Measurements from ENCODE around the gene USP36.
"Not testable (repeated sequence)": the region's sequence is repeated elsewhere in the genome, so short reads cannot be mapped to it uniquely, and the experiment has no call there.

Gene USP36

DNA sequence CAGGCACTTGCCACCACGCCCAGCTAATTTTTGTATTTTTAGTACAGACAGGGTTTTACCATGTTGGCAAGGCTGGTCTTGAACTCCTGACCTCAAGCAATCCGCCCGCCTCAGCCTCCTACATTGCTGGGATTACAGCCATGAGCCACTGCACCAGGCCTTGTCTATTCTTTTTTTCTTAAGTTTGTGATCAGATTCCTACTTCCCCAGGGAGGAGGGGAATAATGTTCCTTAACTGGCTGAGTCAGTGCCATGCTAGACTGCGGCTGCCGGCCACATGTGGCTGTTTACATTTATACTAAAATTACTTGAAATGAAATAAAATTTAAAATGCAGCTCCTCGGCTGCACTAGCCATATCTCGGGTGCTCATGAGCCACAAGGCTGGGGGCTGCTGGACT is 27.8 kb upstream of the USP36 start:
- H3K9me3 ChIP-seq: no peaks in the 10 kb centered on the region
- no peak for DNase-seq
- no peak overlapping the region for H3K4me3 ChIP-seq
- peak overlapping the region; percentile 43 to 54 for H3K27ac ChIP-seq
- peaks cover 36 to 65% (median 59%) of the 10 kb centered on the region in 3 donors for H3K36me3 ChIP-seq
- H3K27me3 ChIP-seq: no peaks in the 10 kb centered on the region
- intact Hi-C loops (cut with DNase I; ENCODE audit: low total_unique reads): loop anchor here (2.0 kb wide), 1 partner anchor 102 kb away; no protein-coding TSS in a partner anchor
- TF ChIP-seq, protein P1, sequence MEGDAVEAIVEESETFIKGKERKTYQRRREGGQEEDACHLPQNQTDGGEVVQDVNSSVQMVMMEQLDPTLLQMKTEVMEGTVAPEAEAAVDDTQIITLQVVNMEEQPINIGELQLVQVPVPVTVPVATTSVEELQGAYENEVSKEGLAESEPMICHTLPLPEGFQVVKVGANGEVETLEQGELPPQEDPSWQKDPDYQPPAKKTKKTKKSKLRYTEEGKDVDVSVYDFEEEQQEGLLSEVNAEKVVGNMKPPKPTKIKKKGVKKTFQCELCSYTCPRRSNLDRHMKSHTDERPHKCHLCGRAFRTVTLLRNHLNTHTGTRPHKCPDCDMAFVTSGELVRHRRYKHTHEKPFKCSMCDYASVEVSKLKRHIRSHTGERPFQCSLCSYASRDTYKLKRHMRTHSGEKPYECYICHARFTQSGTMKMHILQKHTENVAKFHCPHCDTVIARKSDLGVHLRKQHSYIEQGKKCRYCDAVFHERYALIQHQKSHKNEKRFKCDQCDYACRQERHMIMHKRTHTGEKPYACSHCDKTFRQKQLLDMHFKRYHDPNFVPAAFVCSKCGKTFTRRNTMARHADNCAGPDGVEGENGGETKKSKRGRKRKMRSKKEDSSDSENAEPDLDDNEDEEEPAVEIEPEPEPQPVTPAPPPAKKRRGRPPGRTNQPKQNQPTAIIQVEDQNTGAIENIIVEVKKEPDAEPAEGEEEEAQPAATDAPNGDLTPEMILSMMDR (IDR thresholded peaks at IDR 0.05): no peak
- peaks cover 0 to 56% (median 18%) of the 10 kb centered on the region in 4 donors for H3K4me1 ChIP-seq

DNA sequence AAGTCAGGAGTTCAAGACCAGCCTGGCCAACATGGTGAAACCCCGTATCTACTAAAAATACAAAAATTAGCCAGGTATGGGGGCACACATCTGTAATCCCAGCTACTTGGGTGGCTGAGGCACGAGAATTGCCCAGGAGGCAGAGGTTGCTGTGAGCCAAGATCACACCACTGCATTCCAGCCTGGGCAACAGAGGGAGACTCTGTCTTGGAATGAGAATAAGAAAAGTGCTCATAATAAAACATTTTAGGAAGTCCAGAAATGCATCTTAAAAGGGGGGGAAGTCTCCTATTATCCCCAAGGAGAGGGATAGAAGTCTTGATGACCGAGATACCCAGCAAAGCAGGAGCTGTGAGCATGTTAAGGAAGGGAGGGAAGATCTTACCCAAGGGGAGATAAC is 26.4 kb upstream of the USP36 start:
- H3K9me3 ChIP-seq; H3K27me3 ChIP-seq; intact Hi-C loops (cut with DNase I; ENCODE audit: low total_unique reads); DNase-seq; H3K4me3 ChIP-seq: not testable (repeated sequence)
- Histone ChIP-seq H3K36me3 (peaks cover 28 to 51% (median 48%) of the 10 kb centered on the region in 3 donors), H3K4me1 (peaks cover 0 to 65% (median 22%) of the 10 kb centered on the region in 4 donors), H3K27ac (peak overlapping the region; percentile 33 to 53)

DNA sequence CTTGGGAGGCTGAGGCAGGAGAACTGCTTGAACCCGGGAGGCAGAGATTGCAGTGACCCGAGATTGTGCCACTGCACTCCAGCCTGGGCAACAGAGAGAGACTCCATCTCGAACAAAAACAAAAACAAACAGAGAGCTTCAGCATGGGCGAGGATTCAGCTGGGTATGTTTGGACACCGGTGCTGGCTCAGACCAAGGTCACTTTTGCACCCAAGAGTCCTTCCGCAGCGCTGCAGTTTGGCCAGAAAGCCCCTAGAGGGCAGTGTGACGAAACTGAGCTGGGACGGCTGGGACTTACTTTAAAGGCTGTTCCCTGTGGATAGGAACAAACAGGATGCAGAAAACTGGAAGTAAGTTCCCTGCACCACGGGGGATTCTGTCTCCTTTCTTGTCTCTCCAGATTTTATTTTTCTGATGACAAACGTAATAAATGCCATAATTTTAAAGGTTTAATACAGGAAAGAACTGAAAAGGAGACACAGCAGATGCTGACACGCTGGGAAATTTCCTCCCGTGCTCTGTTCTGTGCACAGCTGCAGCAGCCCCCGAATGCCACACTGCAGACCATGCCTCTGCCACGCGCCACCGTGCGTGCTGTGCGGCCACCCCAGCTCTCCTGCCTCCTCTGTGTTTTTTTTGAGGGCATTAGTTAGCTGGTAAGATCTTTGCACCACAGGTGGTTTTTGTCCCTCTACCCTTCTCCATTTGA is 25.2 kb upstream of the USP36 start:
- TF ChIP-seq, protein P1 (IDR thresholded peaks at IDR 0.05): peak; percentile 93 to 94
- peak; percentile 82 to 93 for DNase-seq
- no peaks in the 10 kb centered on the region for H3K27me3 ChIP-seq
- H3K4me3 ChIP-seq: no peak overlapping the region
- intact Hi-C loops (cut with DNase I; ENCODE audit: low total_unique reads): no loop called here
- peaks cover 24 to 39% (median 36%) of the 10 kb centered on the region in 3 donors for H3K36me3 ChIP-seq
- peaks cover 0 to 77% (median 28%) of the 10 kb centered on the region in 4 donors for H3K4me1 ChIP-seq
- H3K9me3 ChIP-seq: no peaks in the 10 kb centered on the region
- H3K27ac ChIP-seq: peak overlapping the region; percentile 33 to 90

DNA sequence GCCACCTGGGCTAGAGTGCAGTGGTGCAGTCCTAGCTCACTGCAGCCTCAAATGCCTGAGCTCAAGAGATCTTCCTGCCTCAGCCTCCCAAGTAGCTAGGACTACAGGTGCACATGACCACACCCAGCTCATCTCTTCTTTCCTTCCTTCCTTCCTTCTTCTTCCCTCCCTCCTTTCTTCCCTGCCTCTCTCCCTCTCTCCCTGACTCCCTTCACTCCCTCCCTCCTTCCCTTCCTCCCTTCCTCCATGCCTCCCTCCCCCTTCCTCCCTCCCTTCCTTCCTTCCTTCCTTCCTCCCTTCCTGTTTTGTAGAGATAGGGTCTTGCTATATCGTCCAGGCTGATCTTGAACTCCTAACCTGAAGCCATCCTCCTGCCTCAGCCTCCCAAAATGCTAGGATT is 23.5 kb upstream of the USP36 start:
- H3K27ac ChIP-seq: peak overlapping the region; percentile 87 to 90
- peaks cover 0 to 81% (median 28%) of the 10 kb centered on the region in 4 donors for H3K4me1 ChIP-seq
- no peak overlapping the region for H3K4me3 ChIP-seq
- peaks cover 7 to 23% (median 18%) of the 10 kb centered on the region in 3 donors for H3K36me3 ChIP-seq
- no peaks in the 10 kb centered on the region for H3K27me3 ChIP-seq
- no peaks in the 10 kb centered on the region for H3K9me3 ChIP-seq
- no peak for DNase-seq
- intact Hi-C loops (cut with DNase I; ENCODE audit: low total_unique reads): no loop called here
- TF ChIP-seq, protein P1 (IDR thresholded peaks at IDR 0.05): no peak

DNA sequence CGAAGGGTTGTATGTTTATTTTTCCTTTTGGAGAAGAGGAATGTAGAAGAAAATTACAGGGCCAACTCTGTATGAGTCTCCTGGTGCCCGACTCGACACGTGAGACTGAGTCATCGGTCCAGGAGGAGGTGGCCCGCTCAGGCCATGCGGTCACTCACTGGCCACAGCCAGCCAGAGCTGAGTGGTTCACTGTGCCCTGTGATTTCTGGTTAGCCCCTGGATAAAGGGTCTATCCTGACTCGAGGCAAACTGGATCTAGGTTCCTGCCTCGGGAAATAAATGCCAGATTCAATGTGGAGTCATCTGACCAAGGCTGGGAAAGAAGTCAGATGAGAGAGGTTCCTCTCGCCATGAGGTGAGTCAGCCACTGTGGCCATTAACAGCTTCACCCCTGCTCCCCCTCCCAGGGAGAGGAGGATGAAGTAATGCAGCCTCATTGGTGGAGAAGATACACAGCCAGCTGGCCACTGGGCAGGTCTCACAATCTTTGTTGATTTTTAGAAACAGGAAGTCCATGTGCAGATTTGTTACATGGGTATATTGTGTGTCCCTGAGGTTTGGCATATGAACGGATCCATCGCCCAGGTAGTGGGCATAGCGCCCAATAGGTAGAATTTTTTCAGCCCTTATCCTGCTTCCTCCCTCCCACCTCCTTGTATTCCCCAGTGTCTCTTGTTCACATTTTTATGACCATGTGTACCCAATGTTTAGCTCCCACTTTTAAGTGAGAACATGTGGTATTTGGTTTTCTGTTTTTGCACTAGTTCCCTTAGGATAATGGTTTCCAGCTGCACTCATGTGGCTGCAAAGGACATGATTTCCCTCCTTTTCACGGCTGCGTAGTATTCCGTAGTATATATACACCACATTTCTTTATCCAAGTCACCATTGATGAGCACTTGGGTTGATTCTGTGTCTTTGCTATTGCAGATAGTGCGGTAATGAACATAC is 21.7 kb upstream of the USP36 start:
- Histone ChIP-seq H3K36me3 (peaks cover 3 to 15% (median 15%) of the 10 kb centered on the region in 3 donors), H3K4me1 (peaks cover 0 to 64% (median 21%) of the 10 kb centered on the region in 4 donors), H3K27ac (peak overlapping the region; percentile 87 to 90), H3K9me3 (no peaks in the 10 kb centered on the region), H3K27me3 (no peaks in the 10 kb centered on the region), H3K4me3 (peak overlapping the region in 1 of 2 donors; percentile 18)
- peak; percentile 96 to 97 for DNase-seq
- TF ChIP-seq, protein P1 (IDR thresholded peaks at IDR 0.05): no peak
- intact Hi-C loops (cut with DNase I; ENCODE audit: low total_unique reads): loop anchor here (2.0 kb wide), 1 partner anchor 20 kb away; no protein-coding TSS in a partner anchor

All from tibial artery (tissue), 4 donors.